NB4 (cell line): ENCODE results near the gene DNAH2.

Source experiments
- CTCF ChIP-seq: IDR thresholded peaks from one replicate; pipeline ENCODE4 v1.5.1; 2012; ENCODE audit warnings: low read depth, low read length
- POLR2A ChIP-seq: IDR thresholded peaks from 2 replicates; pipeline ENCODE4 v1.6.1; 2011; ENCODE audit warnings: mild to moderate bottlenecking; ENCODE audit not compliant: insufficient read length; ENCODE audit errors: extremely low read depth

- TF ChIP-seq CTCF (no peak), POLR2A (no peak)
Measured at GRCh38 chr17:7695586-7695985, 22.0 kb upstream of the DNAH2 start.
